GM19397 (cell line): Measurements from ENCODE around the gene KCNK2.

ENCODE experiments used
- ATAC-seq: cut with Tn5 transposase; IDR thresholded peaks from one replicate; pipeline ENCODE4 v1.9.1; 2021; ENCODE audit warnings: mild to moderate bottlenecking, moderate library complexity; ENCODE audit not compliant: unreplicated experiment

Gene KCNK2

GRCh38 chr1:215250913-215251312 lies 168.4 kb downstream of the KCNK2 start:
- ATAC-seq = no peak

GRCh38 chr1:215251428-215251827 lies 168.9 kb downstream of the KCNK2 start:
- no peak for ATAC-seq

GRCh38 chr1:215252164-215252563 lies 169.6 kb downstream of the KCNK2 start:
- ATAC-seq = no peak

- ATAC-seq = no peak
These were observed 174.6 kb downstream of the KCNK2 start for GRCh38 chr1:215256936-215257679.

GRCh38 chr1:215260711-215261110 lies 178.2 kb downstream of the KCNK2 start:
- no peak for ATAC-seq

DNA sequence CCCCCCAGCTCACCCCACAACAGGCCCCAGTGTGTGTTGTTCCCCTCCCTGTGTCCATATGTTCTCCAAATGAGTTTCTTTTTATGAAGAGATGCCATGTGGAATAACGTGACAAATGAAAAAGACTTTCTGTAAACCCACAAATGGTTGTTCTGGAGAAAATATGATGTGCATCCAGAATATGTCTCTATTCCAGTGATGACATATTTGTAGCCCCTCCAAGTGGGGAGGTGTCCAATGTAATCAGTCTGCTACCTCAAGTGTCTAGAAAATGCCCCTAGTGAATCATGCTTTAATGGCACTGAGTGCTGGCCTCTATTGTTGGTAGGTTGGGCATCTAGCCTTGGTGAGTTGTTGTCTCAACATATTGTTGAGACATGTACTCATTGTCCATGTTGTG lies 179.6 kb downstream of the KCNK2 start:
- no peak for ATAC-seq

GRCh38 chr1:215263636-215264035 lies 181.1 kb downstream of the KCNK2 start:
- no peak for ATAC-seq

- no peak for ATAC-seq
These were observed 182.1 kb downstream of the KCNK2 start for GRCh38 chr1:215264649-215265048.

- no peak for ATAC-seq
These were observed 185.0 kb downstream of the KCNK2 start for GRCh38 chr1:215267495-215267894.

- no peak for ATAC-seq
These were observed 187.4 kb downstream of the KCNK2 start for GRCh38 chr1:215269955-215270354.

DNA sequence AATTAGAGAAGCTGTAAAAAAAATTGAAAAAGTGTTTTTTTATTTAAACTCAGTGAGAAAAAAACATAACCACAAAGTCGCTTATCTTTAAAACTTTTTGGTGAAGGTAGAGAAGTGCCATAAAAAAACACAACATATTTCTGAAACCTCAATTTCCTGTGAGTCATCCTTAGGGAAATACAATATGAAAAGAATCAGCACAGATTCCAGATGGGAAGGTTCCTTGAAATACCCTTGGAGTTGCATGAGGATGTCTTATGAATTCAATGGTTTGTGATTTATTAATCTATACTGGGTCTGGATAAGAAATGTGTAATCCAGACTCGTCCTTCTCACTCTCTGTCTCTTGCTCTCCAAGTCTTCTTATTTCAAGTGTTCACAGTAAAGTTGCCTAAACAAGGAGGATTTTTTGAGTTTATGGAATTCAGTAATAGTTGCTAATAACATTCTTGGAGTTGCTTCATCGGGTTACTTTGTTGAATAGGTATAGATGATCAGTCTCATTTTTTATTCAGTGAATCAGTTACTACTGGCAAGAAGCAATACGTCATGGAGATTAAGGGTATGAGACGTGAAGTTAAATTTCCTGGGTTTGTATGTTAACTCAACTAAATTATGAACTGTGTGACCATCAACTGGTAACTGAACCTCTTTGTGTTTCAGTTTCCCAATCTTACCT lies 191.4 kb downstream of the KCNK2 start:
- no peak for ATAC-seq

- no peak for ATAC-seq
These were observed 194.0 kb downstream of the KCNK2 start for GRCh38 chr1:215276582-215276981.

DNA sequence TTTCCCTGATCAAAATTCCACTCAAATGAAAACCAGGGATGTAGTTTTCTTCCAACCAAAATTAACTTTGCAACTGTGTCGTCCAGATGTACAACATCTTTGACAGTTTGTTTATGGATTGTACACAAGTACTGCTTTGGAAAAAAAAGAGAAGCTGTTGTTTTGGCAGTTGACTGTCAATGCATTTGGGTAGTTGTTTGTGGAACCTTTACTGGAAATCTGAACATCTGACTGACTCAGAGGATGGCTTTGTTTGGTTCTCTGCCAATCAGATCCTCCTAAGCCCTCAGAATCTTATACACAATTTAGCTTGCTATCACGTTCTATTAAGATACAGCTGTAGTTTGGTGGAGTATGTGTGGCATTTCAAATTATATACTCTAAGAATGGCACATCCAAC lies 195.0 kb downstream of the KCNK2 start:
- no peak for ATAC-seq

- no peak for ATAC-seq
These were observed 197.1 kb downstream of the KCNK2 start for GRCh38 chr1:215279682-215280081.

DNA sequence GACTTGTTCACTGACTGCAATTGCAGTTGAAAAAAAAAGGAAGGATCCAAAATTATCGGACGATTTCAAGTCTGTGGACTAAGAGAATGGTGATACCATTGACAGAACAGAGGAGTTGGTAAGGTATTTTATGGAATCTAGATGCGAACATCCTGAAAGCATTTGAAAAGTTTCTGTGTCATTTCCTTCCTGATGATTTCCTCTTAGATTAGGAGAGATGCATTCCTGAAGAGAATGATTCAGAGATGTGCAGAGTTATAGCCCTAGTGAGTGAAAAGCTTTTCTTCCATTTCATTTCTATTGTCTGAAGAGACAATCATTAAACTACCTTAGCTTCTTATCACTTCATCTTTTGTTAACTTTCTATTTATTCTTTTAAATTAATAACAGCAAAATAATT lies 200.0 kb downstream of the KCNK2 start:
- no peak for ATAC-seq

- ATAC-seq = no peak
These were observed 202.7 kb downstream of the KCNK2 start for GRCh38 chr1:215285013-215285800.
